Tibial nerve (tissue), 4 donors: ENCODE results near the gene ANKRD44. TPM values are rescaled to one million over a fixed set of nuclear protein-coding genes. Genes with fewer than 3 reads are reported as not detected.

Experiments used
- DNase-seq, 2 donors: peaks; one replicate each; pipeline ENCODE4 v3.0.0-alpha.2; 2019; ENCODE audit warnings: low spot score in 2 of 2
- H3K27ac ChIP-seq, 4 donors: fragments of 200-600 bp; sonication (generic) in 3 of 4; one replicate each; pipeline ENCODE4 v1.5.1; 2017 to 2019; ENCODE audit warnings: mild to moderate bottlenecking in 1 of 4
- H3K27me3 ChIP-seq, 2 donors: fragments of 200-600 bp; sonication (generic) in 1 of 2; one replicate each; pipeline versions ENCODE4 v1.5.1 to v1.6.0; 2017 to 2019
- H3K36me3 ChIP-seq, 3 donors: fragments of 200-600 bp; sonication (generic); one replicate each; pipeline ENCODE4 v1.5.1; 2018 to 2019
- H3K4me1 ChIP-seq, 4 donors: fragments of 200-600 bp; sonication (generic) in 3 of 4; one replicate each; pipeline ENCODE4 v1.5.1; 2017 to 2019
- H3K4me3 ChIP-seq, 4 donors: fragments of 200-600 bp; sonication (generic) in 3 of 4; one replicate each; pipeline ENCODE4 v1.5.1; 2017 to 2019; ENCODE audit warnings: mild to moderate bottlenecking in 1 of 4, moderate library complexity in 1 of 4
- H3K9me3 ChIP-seq, 4 donors: fragments of 200-600 bp; sonication (generic) in 3 of 4; one replicate each; pipeline ENCODE4 v1.5.1; 2017 to 2019
- CTCF ChIP-seq, 5 experiments: fragments of 200-600 bp in 3 of 5; fragments of 450-650 bp in 2 of 5; sonication (generic) in 3 of 5; IDR thresholded peaks; one replicate each; pipeline ENCODE4 v1.5.1; 2016 to 2019; ENCODE audit warnings: antibody characterized with exemption in 5 of 5, mild to moderate bottlenecking in 3 of 5, moderate library complexity in 2 of 5
- EP300 ChIP-seq, 2 donors: sonication (generic); formaldehyde crosslinking; IDR thresholded peaks; one replicate each; pipeline ENCODE4 v1.6.1; 2017; ENCODE audit warnings: antibody characterized with exemption in 2 of 2, mild to moderate bottlenecking in 1 of 2
- POLR2A ChIP-seq, 2 donors: fragments of 450-650 bp; IDR thresholded peaks; one replicate each; pipeline ENCODE4 v1.6.1; 2017; ENCODE audit warnings: antibody characterized with exemption in 2 of 2, mild to moderate bottlenecking in 2 of 2, moderate library complexity in 2 of 2
- WGBS, 2 donors: methylation state at CpG; one replicate each; pipeline ENCODE4 v1.1.5; 2018; 5-methylcytosine and 5-hydroxymethylcytosine counted together
- total RNA-seq, 4 donors: library from RNA; depleted of rRNA; stranded (reverse); fragments of >200 nt; gene quantifications; one replicate each; pipeline ENCODE4 v1.1.0, GENCODE V29; 2016

ANKRD44 gene
- total RNA-seq, 4 donors from 2014 or later: 28.5 to 48.9 (median 41.5) TPM

- Histone ChIP-seq H3K27me3 (no peaks in the 10 kb centered on the region), H3K4me1 (no peaks in the 10 kb centered on the region), H3K27ac (no peak overlapping the region), H3K9me3 (peaks cover 0 to 4% (median 0%) of the 10 kb centered on the region in 4 donors), H3K36me3 (no peaks in the 10 kb centered on the region), H3K4me3 (no peak overlapping the region)
- TF ChIP-seq POLR2A (IDR thresholded peaks at IDR 0.05) (no peak), EP300 (IDR thresholded peaks at IDR 0.05) (no peak), CTCF (IDR thresholded peaks at IDR 0.05) (no peak)
- WGBS, 2 donors: 48 to 56% methylated on average over 3 of the region's 3 CpGs
- DNase-seq: no peak
Measured at GRCh38 chr2:196980473-196980872, 330.1 kb downstream of the ANKRD44 start.

GRCh38 chr2:196980001-196980400 lies 330.6 kb downstream of the ANKRD44 start:
- no peaks in the 10 kb centered on the region for H3K36me3 ChIP-seq
- no peak for DNase-seq
- 80 to 81% methylated on average over 1 of the region's 1 CpG for WGBS, 2 donors
- peaks cover 0 to 4% (median 0%) of the 10 kb centered on the region in 4 donors for H3K9me3 ChIP-seq
- H3K4me1 ChIP-seq: no peaks in the 10 kb centered on the region
- no peak overlapping the region for H3K27ac ChIP-seq
- TF ChIP-seq POLR2A (IDR thresholded peaks at IDR 0.05): no peak
- no peak overlapping the region for H3K4me3 ChIP-seq
- H3K27me3 ChIP-seq: no peaks in the 10 kb centered on the region

GRCh38 chr2:196977507-196977906 lies 333.1 kb downstream of the ANKRD44 start:
- WGBS, 2 donors: 73 to 79% methylated on average over 2 of the region's 2 CpGs
- H3K4me1 ChIP-seq: no peaks in the 10 kb centered on the region
- no peak for TF ChIP-seq CTCF (IDR thresholded peaks at IDR 0.05)
- TF ChIP-seq EP300 (IDR thresholded peaks at IDR 0.05): no peak
- no peak for TF ChIP-seq POLR2A (IDR thresholded peaks at IDR 0.05)

GRCh38 chr2:196974970-196975369 lies 335.6 kb downstream of the ANKRD44 start:
- H3K27me3 ChIP-seq: no peaks in the 10 kb centered on the region
- H3K36me3 ChIP-seq: no peaks in the 10 kb centered on the region
- no peak overlapping the region for H3K27ac ChIP-seq
- no peak overlapping the region for H3K4me3 ChIP-seq
- DNase-seq: no peak
- WGBS, 2 donors: 85 to 86% methylated on average over 1 of the region's 1 CpG
- TF ChIP-seq CTCF (IDR thresholded peaks at IDR 0.05) (no peak), EP300 (IDR thresholded peaks at IDR 0.05) (no peak)
- H3K4me1 ChIP-seq: no peaks in the 10 kb centered on the region
- peaks cover 0 to 4% (median 0%) of the 10 kb centered on the region in 4 donors for H3K9me3 ChIP-seq

More at GRCh38 chr2:196977507-196977906, 333.1 kb downstream of the ANKRD44 start:
- no peak for DNase-seq
- H3K36me3 ChIP-seq: no peaks in the 10 kb centered on the region
- H3K27ac ChIP-seq: no peak overlapping the region
- peaks cover 0 to 4% (median 0%) of the 10 kb centered on the region in 4 donors for H3K9me3 ChIP-seq
- no peaks in the 10 kb centered on the region for H3K27me3 ChIP-seq
- H3K4me3 ChIP-seq: no peak overlapping the region

- WGBS, 2 donors: 77 to 83% methylated on average over 3 of the region's 3 CpGs
Measured at GRCh38 chr2:196971574-196972279, 338.9 kb downstream of the ANKRD44 start.

More at GRCh38 chr2:196971574-196972279, 338.9 kb downstream of the ANKRD44 start:
- TF ChIP-seq POLR2A (IDR thresholded peaks at IDR 0.05): no peak
- TF ChIP-seq CTCF (IDR thresholded peaks at IDR 0.05): no peak
- no peak for TF ChIP-seq EP300 (IDR thresholded peaks at IDR 0.05)
- Histone ChIP-seq H3K27me3 (no peaks in the 10 kb centered on the region), H3K9me3 (no peaks in the 10 kb centered on the region), H3K27ac (no peak overlapping the region), H3K4me3 (no peak overlapping the region), H3K36me3 (no peaks in the 10 kb centered on the region), H3K4me1 (no peaks in the 10 kb centered on the region)
- no peak for DNase-seq
